ENCODE results near the gene SLC51B. TPM values are rescaled to one million over a fixed set of nuclear protein-coding genes. Genes with fewer than 3 reads are reported as not detected.

SLC51B gene
- total RNA-seq, 1 experiment from 2014 or later, result 0.36 TPM

DNA sequence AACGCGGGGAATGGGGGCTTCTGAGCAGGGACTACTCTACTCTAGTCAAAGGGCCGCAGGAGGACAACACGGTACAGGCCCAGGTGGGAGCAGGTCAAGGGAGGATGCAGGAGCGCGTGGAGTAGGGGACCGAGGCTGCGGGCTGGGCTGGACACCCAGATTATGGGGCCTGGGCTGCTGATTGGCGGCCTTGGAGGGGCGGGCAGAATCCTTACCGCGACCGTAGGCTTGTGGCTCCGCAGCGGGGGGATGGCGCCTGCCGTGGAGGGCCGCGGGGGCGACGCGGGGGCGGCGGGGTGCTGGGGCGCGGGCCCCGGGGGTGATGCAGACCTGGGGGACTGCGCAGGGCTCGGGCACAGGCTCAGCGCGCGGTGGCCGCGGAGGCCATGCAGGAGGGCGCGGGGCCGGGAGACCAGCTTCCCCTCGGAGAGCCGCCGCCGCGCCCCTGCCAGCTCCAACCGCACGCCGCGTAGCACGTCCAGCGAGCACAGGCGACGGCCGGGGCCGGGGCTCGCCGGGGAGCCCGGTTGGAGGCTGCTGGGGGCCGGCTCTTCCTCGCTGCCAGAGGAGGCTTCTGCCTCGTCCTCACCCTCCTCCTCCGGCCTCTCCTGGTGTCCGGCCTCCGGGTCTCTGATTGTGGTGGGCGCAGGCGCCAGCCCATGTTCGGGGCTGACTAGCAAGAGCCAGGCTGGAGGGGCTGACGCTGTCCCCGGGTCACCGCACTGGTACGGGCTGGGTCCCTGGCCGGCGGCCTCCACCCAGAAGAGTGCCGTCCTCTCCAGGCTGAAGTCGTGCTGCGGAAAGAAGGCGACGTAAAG is 56.9 kb downstream of the SLC51B start:
- H3K36me3 ChIP-seq, result peaks cover 11% of the 10 kb centered on the region; the same call in 1 of the 2 replicates
- no peak for DNase-seq
- peaks cover 7% of the 10 kb centered on the region; the same call in 1 of the 2 replicates for H3K4me1 ChIP-seq
- no peaks in the 10 kb centered on the region for H3K9me3 ChIP-seq (replicated peaks)
- no peak overlapping the region for H3K4me3 ChIP-seq
- H3K27ac ChIP-seq, result no peak overlapping the region
- H3K27me3 ChIP-seq, result no peaks in the 10 kb centered on the region

DNA sequence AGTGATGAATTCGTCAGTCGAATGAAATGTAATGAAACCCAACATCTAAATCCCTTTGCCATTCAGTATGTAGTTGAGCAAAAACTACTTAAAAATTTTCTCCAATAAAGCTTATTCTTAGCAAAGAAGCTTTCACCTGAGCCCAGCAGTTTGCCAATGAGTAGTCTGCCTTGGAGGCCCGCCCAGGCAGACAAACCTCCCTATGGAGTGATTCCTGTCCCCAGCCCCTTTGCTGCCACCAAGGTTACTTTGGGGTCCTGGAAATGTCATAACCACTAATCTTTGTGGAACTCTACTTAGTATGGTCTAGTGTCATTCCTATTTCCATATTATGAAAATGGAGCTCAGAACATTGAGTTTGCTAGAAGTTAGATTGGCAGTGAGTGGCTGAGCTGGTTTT is 57.7 kb downstream of the SLC51B start:
- Histone ChIP-seq H3K9me3 (replicated peaks) (no peaks in the 10 kb centered on the region), H3K36me3 (peaks cover 11% of the 10 kb centered on the region; the same call in 1 of the 2 replicates)

More for the DNA sequence above, 57.7 kb downstream of the SLC51B start:
- Histone ChIP-seq H3K27ac (no peak overlapping the region), H3K4me1 (no peaks in the 10 kb centered on the region), H3K4me3 (no peak overlapping the region), H3K27me3 (no peaks in the 10 kb centered on the region)
- no peak for DNase-seq

Other genes starting within 250 kb of the SLC51B start
- gene PIF1, start 219.7 kb upstream of the SLC51B start, total RNA-seq (2014; rRNA removed; shearing (Covaris generic)), result 21.6 and 22.3 TPM in 2 replicates
- 26.7 and 28.5 TPM in 2 replicates for gene PLEKHO2, start 203.5 kb upstream of the SLC51B start, total RNA-seq (2014; rRNA removed; shearing (Covaris generic))
- gene ANKDD1A, start 133.5 kb upstream of the SLC51B start, total RNA-seq (2014; rRNA removed; shearing (Covaris generic)), result 5.0 and 5.6 TPM in 2 replicates
- 79.9 and 88.6 TPM in 2 replicates for gene SPG21, start 55.5 kb upstream of the SLC51B start, total RNA-seq (2014; rRNA removed; shearing (Covaris generic))
- 16.6 and 21.9 TPM in 2 replicates for gene MTFMT, start 15.7 kb upstream of the SLC51B start, total RNA-seq (2014; rRNA removed; shearing (Covaris generic))
- 0.08 TPM in 1 of 2 replicates, not detected in the other for gene RASL12, start 22.6 kb downstream of the SLC51B start, total RNA-seq (2014; rRNA removed; shearing (Covaris generic))
- gene KBTBD13, start 31.4 kb downstream of the SLC51B start, total RNA-seq (2014; rRNA removed; shearing (Covaris generic)), result 0.08 and 0.15 TPM in 2 replicates
- gene UBAP1L, start 69.8 kb downstream of the SLC51B start, total RNA-seq (2014; rRNA removed; shearing (Covaris generic)), result 0.59 and 0.73 TPM in 2 replicates
- gene PDCD7, start 88.4 kb downstream of the SLC51B start, total RNA-seq (2014; rRNA removed; shearing (Covaris generic)), result 22.8 and 25.4 TPM in 2 replicates
- 43.3 and 44.2 TPM in 2 replicates for gene CLPX, start 140.0 kb downstream of the SLC51B start, total RNA-seq (2014; rRNA removed; shearing (Covaris generic))
- 0.05 TPM in 1 of 2 replicates, not detected in the other for gene CILP, start 166.1 kb downstream of the SLC51B start, total RNA-seq (2014; rRNA removed; shearing (Covaris generic))
- gene PARP16, start 241.5 kb downstream of the SLC51B start, total RNA-seq (2014; rRNA removed; shearing (Covaris generic)), result 12.9 TPM in 2 replicates

Data from SJCRH30 (cell line).